Neuronal stem cell (in vitro differentiated cells): ENCODE data around the gene TBX6.
A peak's percentile ranks its signal among the peaks of the same experiment; 100 is the strongest.

Experiments used
- DNase-seq: peaks from one replicate; pipeline ENCODE4 v3.0.0-alpha.2; 2013; ENCODE audit warnings: low spot score
- H2AFZ ChIP-seq: one replicate; pipeline ENCODE4 v1.6.1; 2013; ENCODE audit warnings: mild to moderate bottlenecking, low read length, inconsistent platforms
- H2AK5ac ChIP-seq: 2 replicates; pipeline ENCODE4 v1.6.1; 2013; ENCODE audit warnings: low read depth, mild to moderate bottlenecking, inconsistent platforms, low read length, moderate library complexity, mixed read lengths
- H2BK120ac ChIP-seq: 2 replicates; pipeline ENCODE4 v1.6.1; 2013; ENCODE audit warnings: low read depth, mild to moderate bottlenecking, inconsistent platforms, low read length, moderate library complexity, mixed read lengths
- H2BK12ac ChIP-seq: one replicate; pipeline ENCODE4 v1.6.1; 2013; ENCODE audit warnings: low read length, inconsistent platforms
- H2BK15ac ChIP-seq: 2 replicates; pipeline ENCODE4 v1.6.1; 2013; ENCODE audit warnings: mild to moderate bottlenecking, low read length, inconsistent platforms, mixed read lengths
- H2BK5ac ChIP-seq: one replicate; pipeline ENCODE4 v1.6.1; 2013; ENCODE audit warnings: inconsistent platforms, mild to moderate bottlenecking, low read length, moderate library complexity
- H3K14ac ChIP-seq: one replicate; pipeline ENCODE4 v1.6.1; 2013; ENCODE audit warnings: low read length, inconsistent platforms
- H3K18ac ChIP-seq: 2 replicates; pipeline ENCODE4 v1.6.1; 2013; ENCODE audit warnings: low read length, inconsistent platforms
- H3K23ac ChIP-seq: 2 replicates; pipeline ENCODE4 v1.6.1; 2013; ENCODE audit warnings: low read depth, mild to moderate bottlenecking, mixed read lengths, low read length, inconsistent platforms; ENCODE audit not compliant: poor library complexity
- H3K27ac ChIP-seq: replicated peaks from 3 replicates; pipeline ENCODE4 v1.5.1; 2013; ENCODE audit warnings: low read length, inconsistent platforms
- H3K27me3 ChIP-seq, 3 experiments: 2 replicates each; pipeline ENCODE4 v1.6.1; 2013; ENCODE audit warnings: low read length in 3 of 3, mild to moderate bottlenecking in 2 of 3, inconsistent platforms in 1 of 3, low read depth in 1 of 3, mixed read lengths in 1 of 3, moderate library complexity in 1 of 3; ENCODE audit not compliant: control insufficient read depth in 3 of 3, insufficient read depth in 3 of 3
- H3K36me3 ChIP-seq, 2 donors: replicated peaks in 1 of 2; 2 replicates each; pipeline ENCODE4 v1.6.1; 2013; ENCODE audit warnings: low read length in 2 of 2; ENCODE audit not compliant: control insufficient read depth in 2 of 2, insufficient read depth in 2 of 2
- H3K4ac ChIP-seq: 2 replicates; pipeline ENCODE4 v1.6.1; 2013; ENCODE audit warnings: inconsistent platforms, mild to moderate bottlenecking, low read length, moderate library complexity
- H3K4me1 ChIP-seq, 2 donors: 1 replicate in 1 of 2; 2 replicates in 1 of 2; pipeline ENCODE4 v1.6.1; 2013; ENCODE audit warnings: low read length in 2 of 2, low read depth in 1 of 2; ENCODE audit not compliant: control insufficient read depth in 2 of 2, insufficient read depth in 1 of 2
- H3K4me2 ChIP-seq: one replicate; pipeline ENCODE4 v1.6.1; 2013; ENCODE audit warnings: mild to moderate bottlenecking, low read length, inconsistent platforms; ENCODE audit not compliant: insufficient read depth, poor library complexity, severe bottlenecking
- H3K4me3 ChIP-seq, 2 donors: 2 replicates each; pipeline ENCODE4 v1.5.1; 2013; ENCODE audit warnings: low read length in 2 of 2, mild to moderate bottlenecking in 2 of 2, inconsistent platforms in 1 of 2, moderate library complexity in 1 of 2
- H3K79me1 ChIP-seq: one replicate; pipeline ENCODE4 v1.6.1; 2013; ENCODE audit warnings: low read depth, mild to moderate bottlenecking, inconsistent platforms, low read length, moderate library complexity
- H3K9ac ChIP-seq: one replicate; pipeline ENCODE4 v1.6.1; 2013; ENCODE audit warnings: mild to moderate bottlenecking, low read depth, low read length, inconsistent platforms; ENCODE audit not compliant: poor library complexity
- H3K9me3 ChIP-seq, 2 donors: replicated peaks in 1 of 2; 2 replicates each; pipeline versions ENCODE3 to v1.6.1; 2013; ENCODE audit warnings: low read length in 2 of 2, mild to moderate bottlenecking in 2 of 2, inconsistent platforms in 1 of 2, low read depth in 1 of 2, mixed read lengths in 1 of 2, moderate library complexity in 1 of 2; ENCODE audit not compliant: control insufficient read depth in 2 of 2, insufficient read depth in 1 of 2
- H4K8ac ChIP-seq: one replicate; pipeline ENCODE4 v1.6.1; 2013; ENCODE audit warnings: low read depth, mild to moderate bottlenecking, inconsistent platforms, low read length, moderate library complexity
- H4K91ac ChIP-seq: one replicate; pipeline ENCODE4 v1.6.1; 2013; ENCODE audit warnings: low read length, low read depth, mild to moderate bottlenecking, inconsistent platforms; ENCODE audit not compliant: poor library complexity
- WGBS, 2 donors: extraction: QIAGEN DNeasy Blood & Tissue Kit; methylation state at CpG; one replicate each; pipeline ENCODE4 v1.1.7; 2013; ENCODE audit warnings: missing lambda C conversion rate in 2 of 2, mixed read lengths in 1 of 2; ENCODE audit not compliant: insufficient read length in 2 of 2, insufficient replicate concordance in 1 of 2; ENCODE audit errors: extremely low coverage in 2 of 2; 5-methylcytosine and 5-hydroxymethylcytosine counted together

The TBX6 gene

GRCh38 chr16:30108059-30108850, 16.5 kb upstream of the TBX6 start:
- Histone ChIP-seq H3K9ac (no peak overlapping the region), H2BK15ac (no peak overlapping the region), H2AK5ac (no peak overlapping the region), H4K91ac (no peak overlapping the region), H3K4me1 (no peaks in the 10 kb centered on the region), H3K4me3 (no peak overlapping the region), H2BK120ac (no peak overlapping the region), H3K36me3 (peaks cover 20 to 21% of the 10 kb centered on the region in 2 donors), H3K14ac (peak overlapping the region; percentile 8), H3K4me2 (no peak overlapping the region), H2BK5ac (no peak overlapping the region), H3K79me1 (no peaks in the 10 kb centered on the region), H3K9me3 (no peaks in the 10 kb centered on the region), H3K18ac (no peak overlapping the region), H2AFZ (no peak overlapping the region), H4K8ac (no peak overlapping the region), H2BK12ac (no peak overlapping the region), H3K23ac (peak overlapping the region; percentile 31), H3K27me3 (no peaks in the 10 kb centered on the region), H3K27ac (no peak overlapping the region), H3K4ac (no peak overlapping the region)
- DNase-seq = no peak
- WGBS, 2 donors = no CpG with 5 or more reads among the region's 15 CpGs

- H3K4me1 ChIP-seq = no peaks in the 10 kb centered on the region
- H3K79me1 ChIP-seq = no peaks in the 10 kb centered on the region
- H3K23ac ChIP-seq = no peak overlapping the region
- no peak overlapping the region for H3K9ac ChIP-seq
- H4K8ac ChIP-seq = no peak overlapping the region
- no peak overlapping the region for H2BK120ac ChIP-seq
- H2BK15ac ChIP-seq = no peak overlapping the region
- no peak overlapping the region for H3K4me2 ChIP-seq
- H3K14ac ChIP-seq = no peak overlapping the region
- no peak overlapping the region for H3K4ac ChIP-seq
- no peak overlapping the region for H4K91ac ChIP-seq
- no peak overlapping the region for H3K27ac ChIP-seq
- no peak overlapping the region for H2AFZ ChIP-seq
- H3K4me3 ChIP-seq = no peak overlapping the region
- no peaks in the 10 kb centered on the region for H3K9me3 ChIP-seq
- no peak overlapping the region for H3K18ac ChIP-seq
- H2BK12ac ChIP-seq = no peak overlapping the region
- no peaks in the 10 kb centered on the region for H3K27me3 ChIP-seq
- H2AK5ac ChIP-seq = no peak overlapping the region
- no CpG with 5 or more reads among the region's 6 CpGs for WGBS, 2 donors
- no peak overlapping the region for H2BK5ac ChIP-seq
- peaks cover 13 to 16% of the 10 kb centered on the region in 2 donors for H3K36me3 ChIP-seq
- no peak for DNase-seq
These were observed 12.8 kb upstream of the TBX6 start for GRCh38 chr16:30104492-30104891.

GRCh38 chr16:30104090-30104489, 12.4 kb upstream of the TBX6 start:
- H3K4ac ChIP-seq = no peak overlapping the region
- DNase-seq = no peak
- H3K36me3 ChIP-seq = peaks cover 13 to 16% of the 10 kb centered on the region in 2 donors
- H3K4me2 ChIP-seq = no peak overlapping the region
- no peaks in the 10 kb centered on the region for H3K79me1 ChIP-seq
- H4K8ac ChIP-seq = no peak overlapping the region
- H2BK12ac ChIP-seq = no peak overlapping the region
- no peak overlapping the region for H2AFZ ChIP-seq
- no peak overlapping the region for H3K18ac ChIP-seq
- no peaks in the 10 kb centered on the region for H3K4me1 ChIP-seq
- H3K27ac ChIP-seq = no peak overlapping the region
- no peak overlapping the region for H2BK5ac ChIP-seq
- H2AK5ac ChIP-seq = no peak overlapping the region
- H3K4me3 ChIP-seq = no peak overlapping the region
- H3K9me3 ChIP-seq = no peaks in the 10 kb centered on the region
- H3K23ac ChIP-seq = no peak overlapping the region
- no peaks in the 10 kb centered on the region for H3K27me3 ChIP-seq
- H2BK15ac ChIP-seq = no peak overlapping the region
- H3K9ac ChIP-seq = no peak overlapping the region
- no CpG with 5 or more reads among the region's 4 CpGs for WGBS, 2 donors
- no peak overlapping the region for H4K91ac ChIP-seq
- no peak overlapping the region for H3K14ac ChIP-seq
- no peak overlapping the region for H2BK120ac ChIP-seq

GRCh38 chr16:30096862-30097563, 5.3 kb upstream of the TBX6 start:
- WGBS, 2 donors = no CpG with 5 or more reads among the region's 18 CpGs
- DNase-seq = no peak
- H3K4me3 ChIP-seq = peak overlapping the region in 1 of 2 donors; percentile 12

More at GRCh38 chr16:30096862-30097563, 5.3 kb upstream of the TBX6 start:
- no peaks in the 10 kb centered on the region for H3K36me3 ChIP-seq
- no peak overlapping the region for H3K18ac ChIP-seq
- H2AFZ ChIP-seq = no peak overlapping the region
- H4K8ac ChIP-seq = no peak overlapping the region
- H3K4ac ChIP-seq = no peak overlapping the region
- no peak overlapping the region for H2BK5ac ChIP-seq
- no peak overlapping the region for H2BK15ac ChIP-seq
- H2BK120ac ChIP-seq = no peak overlapping the region
- no peak overlapping the region for H3K4me2 ChIP-seq
- no peak overlapping the region for H3K9ac ChIP-seq
- no peaks in the 10 kb centered on the region for H3K79me1 ChIP-seq
- no peak overlapping the region for H2BK12ac ChIP-seq
- H3K4me1 ChIP-seq = peaks cover 19 to 21% of the 10 kb centered on the region in 2 donors
- no peak overlapping the region for H3K23ac ChIP-seq
- peak overlapping the region; percentile 20 for H2AK5ac ChIP-seq
- H3K27ac ChIP-seq = peak overlapping the region; percentile 90
- no peak overlapping the region for H4K91ac ChIP-seq
- no peaks in the 10 kb centered on the region for H3K27me3 ChIP-seq
- H3K14ac ChIP-seq = no peak overlapping the region
- peaks cover 11 to 23% of the 10 kb centered on the region in 2 donors for H3K9me3 ChIP-seq
